GM13976 (cell line): Measurements from ENCODE around the gene DPF3.
A peak's percentile ranks its signal among the peaks of the same experiment; 100 is the strongest.

Experiments used
- DNase-seq: peaks from one replicate; pipeline ENCODE4 v3.0.0; 2012; ENCODE audit warnings: low spot score
- CTCF ChIP-seq: IDR thresholded peaks from 2 replicates; pipeline ENCODE4 v1.5.1; 2012; ENCODE audit warnings: borderline replicate concordance, mild to moderate bottlenecking; ENCODE audit not compliant: insufficient read depth; ENCODE audit errors: extremely low read depth, missing control alignments, control extremely low read depth
- in situ Hi-C: fragments of 300-500 bp; cut with MboI; formaldehyde crosslinking; loops from one replicate; pipeline ENCODE4 v1.12.0; 2022; ENCODE audit warnings: low sequenced_read_pairs, mixed read lengths, inconsistent platforms; ENCODE audit not compliant: unreplicated experiment

Gene DPF3

GRCh38 chr14:72888636-72889201 is 5.2 kb downstream of the DPF3 start:
- TF ChIP-seq CTCF = no peak
- in situ Hi-C loops = no loop called here
- DNase-seq = no peak

- no peak for TF ChIP-seq CTCF
- no peak for DNase-seq
- in situ Hi-C loops = no loop called here
Measured at GRCh38 chr14:72888192-72888591, 5.7 kb downstream of the DPF3 start.

GRCh38 chr14:72887514-72887913 is 6.4 kb downstream of the DPF3 start:
- TF ChIP-seq CTCF = no peak
- no peak for DNase-seq
- in situ Hi-C loops = no loop called here

GRCh38 chr14:72884386-72884785 is 9.5 kb downstream of the DPF3 start:
- no peak for TF ChIP-seq CTCF
- DNase-seq = no peak
- in situ Hi-C loops = no loop called here

GRCh38 chr14:72883961-72884360 is 9.9 kb downstream of the DPF3 start:
- DNase-seq = peak; percentile 60
- TF ChIP-seq CTCF = no peak
- in situ Hi-C loops = no loop called here

- DNase-seq = no peak
- no peak for TF ChIP-seq CTCF
- in situ Hi-C loops = no loop called here
Measured at GRCh38 chr14:72883109-72883508, 10.8 kb downstream of the DPF3 start.

- no peak for TF ChIP-seq CTCF
- in situ Hi-C loops = no loop called here
- DNase-seq = no peak
Measured at GRCh38 chr14:72882463-72882862, 11.4 kb downstream of the DPF3 start.
